Measurements from ENCODE around the gene ZNF138.

DNA sequence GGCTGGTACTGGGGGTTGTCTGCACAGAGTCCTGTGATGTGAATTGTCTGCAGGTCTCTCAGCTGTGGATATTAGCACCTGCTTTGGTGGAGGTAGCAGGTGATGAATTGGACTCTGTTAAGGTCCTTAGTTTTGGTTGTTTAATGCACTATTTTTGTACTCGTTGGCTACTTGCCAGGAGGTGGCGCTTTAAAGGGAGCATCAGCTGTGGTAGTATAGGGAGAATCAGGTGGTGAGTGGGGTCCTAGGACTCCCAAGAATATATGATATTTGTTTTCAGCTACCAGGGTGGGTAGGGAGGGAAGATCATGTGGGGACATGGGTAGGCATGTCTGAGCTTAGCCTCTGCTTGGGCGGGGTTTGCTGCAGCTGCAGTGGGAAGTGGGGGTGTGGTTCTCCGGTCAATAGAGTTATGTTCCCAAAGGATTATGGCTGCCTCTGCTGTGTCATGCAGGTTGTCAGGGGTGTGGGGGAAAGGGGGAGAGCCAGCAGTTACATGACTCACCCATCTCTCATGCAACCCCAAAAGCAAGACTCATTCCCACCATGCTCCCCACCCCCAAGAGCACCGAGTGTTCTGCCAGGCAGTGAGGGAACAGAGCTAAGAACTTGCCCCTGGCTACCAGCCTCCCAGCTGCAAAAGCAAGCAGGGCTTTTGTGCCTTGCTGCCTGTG, 55.2 kb downstream of the ZNF138 start:
- TF ChIP-seq ZBTB7A (tag by site-specific recombination; IDR thresholded peaks at IDR 0.05; ENCODE audit: low read depth) = no peak
- TF ChIP-seq YY1 (tag by site-specific recombination; IDR thresholded peaks at IDR 0.05) = no peak
- no peak for TF ChIP-seq ZNF274 (IDR thresholded peaks at IDR 0.05; ENCODE audit: low read length)
- TF ChIP-seq ZNF274 (tag by site-specific recombination; IDR thresholded peaks at IDR 0.05; ENCODE audit: borderline replicate concordance) = no peak
- TF ChIP-seq, protein P1, sequence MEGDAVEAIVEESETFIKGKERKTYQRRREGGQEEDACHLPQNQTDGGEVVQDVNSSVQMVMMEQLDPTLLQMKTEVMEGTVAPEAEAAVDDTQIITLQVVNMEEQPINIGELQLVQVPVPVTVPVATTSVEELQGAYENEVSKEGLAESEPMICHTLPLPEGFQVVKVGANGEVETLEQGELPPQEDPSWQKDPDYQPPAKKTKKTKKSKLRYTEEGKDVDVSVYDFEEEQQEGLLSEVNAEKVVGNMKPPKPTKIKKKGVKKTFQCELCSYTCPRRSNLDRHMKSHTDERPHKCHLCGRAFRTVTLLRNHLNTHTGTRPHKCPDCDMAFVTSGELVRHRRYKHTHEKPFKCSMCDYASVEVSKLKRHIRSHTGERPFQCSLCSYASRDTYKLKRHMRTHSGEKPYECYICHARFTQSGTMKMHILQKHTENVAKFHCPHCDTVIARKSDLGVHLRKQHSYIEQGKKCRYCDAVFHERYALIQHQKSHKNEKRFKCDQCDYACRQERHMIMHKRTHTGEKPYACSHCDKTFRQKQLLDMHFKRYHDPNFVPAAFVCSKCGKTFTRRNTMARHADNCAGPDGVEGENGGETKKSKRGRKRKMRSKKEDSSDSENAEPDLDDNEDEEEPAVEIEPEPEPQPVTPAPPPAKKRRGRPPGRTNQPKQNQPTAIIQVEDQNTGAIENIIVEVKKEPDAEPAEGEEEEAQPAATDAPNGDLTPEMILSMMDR (tag by site-specific recombination; IDR thresholded peaks at IDR 0.05) = no peak

Data from HEK293 (cell line).